NT2/D1 (cell line): Measurements from ENCODE around the gene ANK2.

Source experiments
- SUZ12 ChIP-seq: IDR thresholded peaks from 2 replicates; pipeline ENCODE4 v1.6.1; 2011; ENCODE audit not compliant: insufficient read length, insufficient read depth; ENCODE audit errors: extremely low read depth
- YY1 ChIP-seq: IDR thresholded peaks from 2 replicates; pipeline ENCODE4 v1.6.1; 2011; ENCODE audit not compliant: insufficient read length, insufficient read depth
- ZNF274 ChIP-seq: IDR thresholded peaks from 2 replicates; pipeline ENCODE4 v1.6.1; 2011; ENCODE audit warnings: mild to moderate bottlenecking, low read depth, low read length

DNA sequence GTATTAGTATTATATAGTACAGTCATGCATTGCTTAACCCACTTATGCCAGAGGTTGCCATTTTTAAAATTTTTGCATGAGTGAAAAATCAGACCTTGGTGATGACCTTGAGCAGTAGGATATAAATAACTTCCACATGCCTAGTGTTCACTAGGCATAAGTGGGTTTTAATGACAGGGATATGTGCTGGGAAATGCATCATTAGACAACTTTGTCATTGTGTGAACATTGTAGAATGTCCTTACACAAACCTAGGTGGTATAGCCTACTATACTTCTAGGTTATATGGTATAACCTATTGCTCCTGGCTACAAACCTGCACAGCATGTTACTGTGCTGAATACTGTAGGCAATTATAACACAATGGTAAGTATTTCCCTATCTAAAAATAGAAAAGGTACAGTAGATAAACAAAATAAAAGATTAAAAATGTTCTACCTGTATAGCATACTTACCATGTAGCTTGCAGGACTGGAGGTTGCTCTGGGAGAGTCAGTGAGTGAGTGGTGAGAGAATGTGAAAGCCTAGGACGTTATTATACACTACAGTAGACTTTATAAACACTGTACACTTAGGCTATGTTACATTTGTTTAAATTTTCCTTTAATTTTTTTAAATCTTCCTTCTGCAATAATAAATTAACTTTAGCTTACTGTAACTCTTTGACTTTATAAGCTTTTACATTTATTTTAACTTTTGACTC lies 326.7 kb downstream of the ANK2 start:
- TF ChIP-seq YY1: no peak
- no peak for TF ChIP-seq SUZ12
- TF ChIP-seq ZNF274: no peak
